Activated gamma-delta T cell (primary cell): Measurements from ENCODE around the gene KRT10.
"Not testable (repeated sequence)": the region's sequence is repeated elsewhere in the genome, so short reads cannot be mapped to it uniquely, and the experiment has no call there.

Experiments
- DNase-seq: peaks from one replicate; lab custom pipeline; 2025; lab: John Stamatoyannopoulos, UW

The KRT10 gene

DNA sequence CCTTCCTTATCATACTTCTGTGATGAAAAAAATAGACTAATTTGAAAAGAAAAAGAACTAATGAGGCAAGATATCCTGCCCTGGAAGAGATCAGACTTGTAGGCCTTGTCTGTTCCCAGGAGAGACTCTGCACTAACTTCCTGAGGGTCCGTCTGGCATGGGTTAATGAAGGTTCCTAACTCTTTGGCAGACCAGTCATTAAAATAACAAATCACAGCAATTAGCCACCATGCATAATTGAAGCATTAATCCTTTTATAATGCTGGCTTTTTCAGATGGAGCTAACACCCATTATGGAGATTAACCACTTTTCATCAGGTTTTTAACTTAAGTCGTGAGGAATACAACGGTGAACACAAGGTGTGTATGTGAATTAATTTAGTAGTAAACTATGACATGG is 10.4 kb upstream of the KRT10 start:
- DNase-seq, result no peak

DNA sequence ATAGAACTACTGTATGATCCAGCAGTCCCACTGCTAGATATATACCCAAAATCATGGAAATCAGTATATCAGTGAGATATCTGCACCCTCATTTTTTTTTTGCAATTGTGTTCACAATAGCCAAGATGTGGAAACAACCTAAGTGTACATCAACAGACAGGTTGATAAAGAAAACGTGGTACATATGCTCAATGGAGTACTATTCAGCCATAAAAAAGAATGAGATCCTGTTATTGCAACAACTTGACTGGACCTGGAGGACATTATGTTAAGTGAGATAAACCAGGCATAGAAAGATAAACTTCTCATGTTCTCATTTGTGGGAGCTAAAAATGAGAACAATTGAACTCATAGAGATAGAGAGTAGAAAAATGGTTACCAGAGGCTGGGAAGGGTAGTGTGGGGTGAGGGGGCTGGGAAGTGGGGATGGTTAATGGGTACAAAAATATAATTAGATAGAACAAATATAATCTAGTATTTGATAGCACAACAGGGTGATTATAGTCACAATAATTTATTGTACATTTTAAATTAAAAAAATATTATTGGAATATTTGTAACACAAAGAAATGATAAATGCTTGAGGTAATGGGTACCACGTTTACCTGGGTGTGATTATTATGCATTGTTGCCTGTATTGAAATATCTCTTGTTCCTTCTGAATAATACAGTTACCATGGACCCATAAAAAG is 7.8 kb upstream of the KRT10 start:
- no peak for DNase-seq

DNA sequence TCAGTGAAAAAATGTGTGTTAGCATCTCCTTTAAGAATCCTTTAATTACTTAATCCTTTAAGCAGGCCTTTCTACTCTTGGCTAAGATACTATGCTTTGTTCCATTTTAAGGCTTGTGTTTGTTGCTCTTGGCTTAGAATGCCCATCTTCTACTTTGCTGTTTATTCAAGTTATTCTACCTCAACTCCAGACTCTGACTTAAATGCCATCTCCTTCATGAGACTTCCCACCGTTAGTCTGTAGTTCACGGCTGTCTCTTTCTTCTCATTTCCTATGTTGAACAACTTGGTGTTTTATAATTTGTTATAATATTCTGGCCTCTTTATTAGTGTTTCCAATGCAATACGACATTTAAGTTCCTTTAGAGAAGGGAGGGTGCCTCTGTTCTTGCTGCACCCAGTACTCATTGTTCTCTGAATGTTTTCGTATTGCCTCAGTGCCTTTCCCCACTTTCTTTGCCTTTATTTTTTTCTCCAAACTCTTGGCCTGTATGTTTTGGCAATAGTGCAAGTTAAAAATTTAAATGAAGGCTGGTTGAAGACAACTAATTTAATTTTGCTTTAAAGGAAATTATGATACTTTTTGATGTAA is 6.1 kb upstream of the KRT10 start:
- DNase-seq, result no peak

DNA sequence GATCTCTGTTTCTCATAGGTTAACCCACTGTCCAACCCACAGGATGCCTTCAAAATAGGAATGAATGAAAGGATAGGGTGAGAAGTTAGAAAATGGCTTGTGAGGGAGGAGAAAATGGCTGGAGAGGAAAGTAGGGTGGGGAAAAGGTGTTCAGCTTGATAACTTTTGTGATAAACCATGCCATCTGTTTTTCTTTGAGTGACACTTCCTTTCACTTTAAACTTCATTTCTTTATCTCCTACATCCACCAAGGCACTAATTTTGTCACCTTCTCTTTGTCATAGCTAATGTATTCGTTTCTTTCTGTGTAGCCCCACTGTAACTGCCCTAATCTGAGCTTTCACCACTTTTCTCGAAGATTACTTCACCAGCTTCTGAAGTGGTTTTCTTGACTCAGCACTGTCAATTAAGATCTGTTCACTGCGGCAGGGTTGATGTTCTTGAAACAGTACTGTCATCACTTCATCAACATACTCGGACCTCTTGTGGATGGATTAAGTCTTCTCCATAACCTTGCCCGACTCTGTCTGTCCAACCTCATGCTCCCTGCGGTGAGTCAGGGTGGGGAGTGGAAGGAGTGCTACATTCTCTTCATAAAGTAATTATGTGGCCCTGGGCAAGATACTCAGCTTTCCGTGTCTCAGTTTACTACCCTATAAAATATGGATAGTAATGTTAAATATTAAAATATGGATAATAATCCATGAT is 5.5 kb upstream of the KRT10 start:
- DNase-seq, result no peak

DNA sequence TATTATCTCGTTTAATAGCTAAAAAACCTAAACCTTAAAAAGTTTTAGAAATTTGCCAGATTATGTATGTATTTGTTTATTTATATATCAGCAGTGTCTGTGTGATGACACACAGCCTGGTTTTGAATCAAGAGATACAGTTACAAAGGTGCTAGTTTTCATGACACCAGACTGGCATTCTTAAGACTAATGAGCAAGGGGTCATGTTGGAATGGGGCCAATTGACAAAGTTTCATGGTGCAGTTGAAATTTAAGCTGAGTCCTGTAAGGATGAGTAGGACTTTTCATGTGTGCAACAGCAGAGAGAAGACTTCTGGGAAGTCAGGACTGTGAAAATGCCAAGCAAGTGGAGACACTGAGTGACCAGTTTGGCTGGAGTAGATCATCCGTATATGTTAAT is 3.2 kb upstream of the KRT10 start:
- no peak for DNase-seq

DNA sequence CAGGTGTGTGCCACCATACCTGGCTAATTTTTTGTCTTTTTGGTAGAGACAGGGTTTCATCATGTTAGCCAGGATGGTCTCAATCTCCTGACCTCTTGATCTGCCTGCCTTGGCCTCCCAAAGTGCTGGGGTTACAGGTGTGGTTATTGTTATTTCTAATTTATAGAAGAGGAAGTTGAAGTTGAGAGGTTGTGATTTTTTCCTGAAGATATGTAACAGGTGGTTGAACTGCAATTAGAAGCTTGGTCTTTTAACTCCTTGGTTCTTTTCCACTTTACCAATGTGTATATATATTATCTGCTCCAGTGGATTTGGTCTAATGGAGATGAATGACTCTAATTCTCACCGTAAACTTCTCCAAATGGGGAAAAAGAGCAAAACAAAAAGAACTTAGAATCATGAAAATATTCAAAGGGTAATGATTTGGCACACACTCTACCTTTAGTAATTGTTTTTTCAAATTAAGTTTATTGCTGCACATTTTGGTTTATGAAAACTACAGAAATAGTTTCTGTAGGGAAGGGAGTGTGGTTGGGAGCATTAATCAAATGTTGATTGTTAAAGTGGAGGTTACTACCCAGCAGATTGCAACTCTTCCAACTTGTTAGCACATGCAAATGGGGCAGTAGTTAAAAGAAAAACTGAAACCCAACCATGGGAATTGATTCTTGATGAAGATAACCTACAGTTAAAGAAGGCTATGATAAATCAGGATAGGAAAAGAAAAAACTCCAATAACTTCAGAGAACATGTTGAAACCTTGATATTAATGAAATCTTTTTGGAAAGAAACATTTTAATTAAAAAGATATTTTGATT is 1.8 kb upstream of the KRT10 start:
- no peak for DNase-seq

DNA sequence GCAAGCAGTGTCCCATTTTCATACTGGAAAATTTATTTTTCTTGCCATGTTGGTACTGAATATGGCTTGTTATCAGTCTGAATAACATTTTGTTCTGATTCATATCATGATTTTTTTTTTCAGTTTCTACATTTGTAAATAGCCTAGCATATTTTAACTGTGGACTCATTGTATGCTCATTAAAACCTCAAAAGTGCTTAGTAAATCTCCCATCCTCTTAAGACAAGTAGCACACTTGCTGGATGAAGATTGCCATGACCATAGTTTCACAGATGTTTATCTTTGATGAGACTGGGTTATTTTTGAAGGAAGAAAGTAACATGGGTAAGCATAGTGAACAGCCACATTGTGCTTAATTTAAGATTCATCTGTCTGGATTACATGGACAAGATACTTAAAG is 878 bp downstream of the KRT10 start:
- no peak for DNase-seq

DNA sequence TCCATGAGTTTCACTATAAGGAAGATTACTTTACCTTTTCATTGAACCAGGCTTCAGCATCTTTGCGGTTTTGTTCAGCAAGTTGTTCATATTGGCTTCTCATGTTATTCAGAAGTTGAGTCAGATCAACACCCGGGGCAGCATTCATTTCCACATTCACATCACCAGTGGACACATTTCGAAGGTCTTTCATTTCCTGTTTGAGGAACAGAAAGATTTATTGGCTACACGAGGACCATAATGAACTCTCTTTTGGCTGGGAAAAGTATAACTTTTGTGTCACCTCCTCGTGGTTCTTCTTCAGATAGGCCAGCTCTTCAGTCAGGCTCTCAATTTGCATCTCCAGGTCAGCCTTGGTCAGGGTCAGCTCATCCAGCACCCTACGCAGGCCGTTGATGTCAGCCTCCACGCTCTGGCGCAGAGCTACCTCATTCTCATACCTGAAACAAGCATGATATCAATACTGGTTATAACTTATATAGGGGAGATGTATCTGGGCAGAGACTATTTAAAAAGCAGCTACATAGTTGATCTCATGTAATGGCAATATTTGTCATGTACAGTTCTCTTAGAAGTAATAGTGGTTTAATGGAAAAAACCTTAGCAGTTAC is 2.1 kb downstream of the KRT10 start:
- DNase-seq, result no peak

DNA sequence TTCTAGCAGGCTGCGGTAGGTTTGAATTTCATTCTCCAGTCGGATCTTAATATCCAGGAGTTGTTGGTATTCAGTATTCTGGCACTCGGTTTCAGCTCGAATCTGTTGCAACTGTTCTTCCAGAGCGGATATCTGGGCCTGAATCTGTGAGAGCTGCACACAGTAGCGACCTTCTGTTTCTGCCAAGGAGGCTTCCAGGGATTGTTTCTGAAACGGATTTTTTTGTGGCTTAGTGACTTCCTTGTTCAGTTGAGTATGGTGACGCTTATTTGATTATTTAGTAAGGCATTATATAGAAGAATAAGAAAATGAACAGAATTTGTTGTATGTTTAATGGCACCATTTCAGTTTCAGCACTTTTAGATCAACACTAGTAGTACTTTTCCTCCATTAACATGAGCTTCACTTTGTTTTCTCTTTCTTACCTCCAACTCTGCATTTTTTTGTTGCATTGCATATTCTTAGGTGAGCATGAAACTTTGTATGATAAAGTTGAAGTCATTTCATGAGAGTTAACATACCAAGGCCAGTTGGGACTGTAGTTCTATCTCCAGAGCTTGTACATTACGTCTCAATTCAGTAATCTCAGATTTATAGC is 2.8 kb downstream of the KRT10 start:
- no peak for DNase-seq

DNA sequence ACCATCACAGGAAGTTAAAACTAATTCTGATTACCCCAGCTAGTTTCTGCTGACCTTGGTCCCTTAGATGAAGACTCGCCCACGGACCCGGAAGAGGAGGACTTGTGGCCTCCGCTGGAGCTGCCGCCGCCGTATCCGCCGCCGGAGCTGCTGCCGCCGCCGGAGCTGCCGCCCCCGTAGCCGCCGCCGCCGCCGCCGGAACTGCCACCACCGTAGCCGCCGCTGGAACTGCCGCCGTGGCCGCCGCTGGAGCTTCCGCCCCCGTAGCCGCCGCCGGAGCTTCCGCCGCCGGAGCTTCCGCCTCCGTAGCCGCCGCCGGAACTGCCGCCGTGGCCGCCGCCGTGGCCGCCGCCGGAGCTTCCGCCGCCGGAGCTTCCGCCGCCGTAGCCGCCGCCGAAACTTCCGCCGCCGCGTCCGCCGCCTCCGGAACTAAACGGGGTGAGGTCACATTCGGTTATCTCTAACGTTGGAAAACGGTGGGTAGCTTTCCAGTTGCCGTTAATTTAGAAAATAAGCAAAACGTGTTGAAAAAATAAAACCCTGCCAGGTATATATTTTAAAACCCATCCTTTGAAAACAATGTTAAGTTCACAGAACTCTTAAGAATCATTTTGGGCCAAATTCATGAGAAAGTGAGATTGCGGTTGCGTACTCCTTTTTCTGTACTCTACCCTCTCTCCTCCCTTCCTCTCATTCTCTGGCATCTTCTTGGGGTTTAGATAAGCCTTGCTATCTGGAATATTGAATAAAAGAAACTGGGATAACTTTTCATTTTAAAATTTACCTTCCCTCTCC is 3.5 kb downstream of the KRT10 start:
- DNase-seq, result peak; percentile 79

DNA sequence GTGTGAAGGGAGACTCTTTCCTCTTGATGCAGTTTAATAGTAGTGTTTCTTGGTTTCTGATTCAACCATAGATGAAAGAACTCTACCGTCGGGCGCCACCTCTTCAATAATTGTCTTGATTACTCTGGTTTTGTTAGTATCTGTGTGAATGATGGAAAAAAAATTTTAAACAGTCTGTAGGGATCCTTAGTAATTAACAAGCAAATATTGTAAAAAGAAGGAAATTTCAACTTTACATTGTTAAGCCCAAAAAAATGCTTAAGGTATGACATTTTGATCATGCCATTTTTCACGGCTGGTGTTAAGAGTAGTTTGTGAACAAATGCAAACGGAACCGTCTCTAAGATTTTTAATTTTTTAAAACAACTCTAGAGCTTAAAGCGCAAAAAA is 4.1 kb downstream of the KRT10 start:
- no peak for DNase-seq

DNA sequence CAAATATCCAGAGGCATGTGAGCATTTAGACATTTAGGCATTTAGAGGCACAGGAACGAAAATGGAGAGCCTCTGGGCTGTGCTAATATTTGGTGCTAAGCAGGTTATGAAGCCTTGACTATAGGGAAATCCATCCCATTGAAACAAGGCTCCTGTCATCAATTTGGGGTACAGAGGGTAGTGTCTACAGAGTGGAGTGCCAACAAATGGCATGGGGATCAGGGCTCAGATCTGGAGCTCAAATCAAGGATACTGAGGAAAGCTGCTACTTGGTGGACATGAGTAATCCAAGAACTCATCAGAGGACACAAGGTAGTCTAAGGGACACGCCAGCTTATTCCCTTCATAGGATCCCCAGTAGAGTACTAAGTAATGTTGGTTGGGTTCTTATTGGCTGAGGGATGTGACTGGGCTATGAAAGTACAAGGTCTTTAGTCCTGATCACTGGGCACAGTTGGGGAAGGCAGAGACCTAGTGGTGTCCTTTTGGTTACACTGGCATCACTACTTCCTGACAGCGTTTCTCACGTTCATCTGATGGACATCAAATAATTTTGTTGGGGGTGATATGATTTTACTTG is 5.2 kb downstream of the KRT10 start:
- no peak for DNase-seq

DNA sequence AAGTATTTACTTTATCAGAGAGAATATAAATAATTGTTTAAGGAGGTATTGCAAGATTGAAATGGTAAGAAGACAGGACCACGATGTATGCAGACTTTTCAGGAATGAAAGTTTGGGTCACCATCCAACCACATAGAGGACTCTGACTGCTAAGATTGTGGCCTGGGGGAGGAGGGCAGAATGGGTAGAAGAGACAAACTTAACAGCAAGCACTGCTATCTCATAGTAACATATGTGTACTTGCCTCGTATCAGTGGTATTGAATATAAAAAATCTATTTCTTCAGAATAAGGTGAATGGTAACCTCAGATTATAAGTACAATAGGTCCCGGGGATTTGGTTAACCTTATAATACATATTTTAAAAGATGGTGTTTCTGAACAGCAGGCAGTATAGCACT is 5.8 kb downstream of the KRT10 start:
- no peak for DNase-seq

DNA sequence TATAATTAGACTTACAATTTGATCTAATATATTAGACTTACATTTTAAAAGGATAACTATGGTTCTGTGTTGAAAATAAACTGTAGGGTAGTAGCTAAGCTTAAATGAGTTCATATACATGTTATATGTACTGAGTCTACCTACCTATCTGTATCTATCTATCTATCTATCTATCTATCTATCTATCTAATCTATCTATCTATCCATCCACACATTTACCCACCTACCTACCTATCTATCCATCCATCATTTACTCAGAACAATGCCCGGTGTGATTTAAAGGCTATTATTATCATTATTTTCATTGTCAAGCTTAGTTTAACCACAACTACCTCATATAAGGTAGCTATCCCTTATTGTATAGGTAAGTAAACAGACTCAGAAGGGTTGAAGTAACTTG is 7.0 kb downstream of the KRT10 start:
- no peak for DNase-seq

DNA sequence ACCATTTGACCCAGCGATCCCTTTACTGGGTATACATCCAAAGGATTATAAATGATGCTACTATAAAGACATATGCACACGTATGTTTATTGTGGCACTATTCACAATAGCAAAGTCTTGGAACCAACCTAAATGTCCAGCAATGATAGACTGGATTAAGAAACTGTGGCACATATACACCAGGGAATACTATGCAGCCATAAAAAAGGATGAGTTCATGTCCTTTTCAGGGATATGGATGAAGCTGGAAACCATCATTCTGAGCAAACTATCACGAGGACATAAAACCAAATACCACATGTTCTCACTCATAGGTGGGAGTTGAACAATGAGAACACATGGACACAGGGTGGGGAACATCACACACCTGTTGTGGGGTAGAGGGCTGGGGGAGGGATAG is 7.8 kb downstream of the KRT10 start:
- not testable (repeated sequence) for DNase-seq

DNA sequence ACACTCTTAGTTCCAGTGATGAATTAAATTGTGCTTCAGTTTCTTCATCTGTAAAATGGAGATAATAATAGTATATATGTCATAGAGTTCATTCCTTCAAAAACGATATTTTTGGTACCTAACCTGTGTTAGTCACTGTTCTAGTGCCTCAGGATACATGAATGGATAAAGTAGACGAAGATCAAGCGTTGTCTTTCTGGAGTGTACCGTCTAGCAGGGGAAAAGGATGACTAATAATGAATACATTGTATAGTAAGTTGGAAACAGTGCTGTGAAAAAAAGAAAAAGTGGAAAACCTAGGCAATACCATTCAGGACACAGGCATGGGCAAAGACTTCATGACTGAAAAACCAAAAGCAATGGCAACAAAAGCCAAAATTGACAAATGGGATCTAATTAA is 8.6 kb downstream of the KRT10 start:
- DNase-seq, result no peak

DNA sequence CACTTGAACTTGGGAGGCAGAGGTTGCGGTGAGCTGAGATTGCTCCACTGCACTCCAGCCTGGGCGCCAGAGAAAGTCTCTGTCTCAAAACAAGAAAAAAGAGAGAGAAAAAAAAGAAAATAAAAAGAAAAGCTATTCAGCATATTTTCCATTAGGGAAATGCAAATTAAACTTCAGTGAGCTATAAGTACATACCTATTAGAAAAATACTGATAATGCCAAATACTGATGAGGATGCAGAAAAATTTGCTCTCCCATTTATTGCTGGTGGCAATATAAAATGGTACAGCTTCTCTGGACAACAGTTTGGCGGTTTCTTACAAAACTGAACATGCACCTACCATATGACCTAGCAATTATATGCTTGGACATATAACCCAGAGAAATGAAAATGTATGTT is 9.8 kb downstream of the KRT10 start:
- DNase-seq, result no peak

DNA sequence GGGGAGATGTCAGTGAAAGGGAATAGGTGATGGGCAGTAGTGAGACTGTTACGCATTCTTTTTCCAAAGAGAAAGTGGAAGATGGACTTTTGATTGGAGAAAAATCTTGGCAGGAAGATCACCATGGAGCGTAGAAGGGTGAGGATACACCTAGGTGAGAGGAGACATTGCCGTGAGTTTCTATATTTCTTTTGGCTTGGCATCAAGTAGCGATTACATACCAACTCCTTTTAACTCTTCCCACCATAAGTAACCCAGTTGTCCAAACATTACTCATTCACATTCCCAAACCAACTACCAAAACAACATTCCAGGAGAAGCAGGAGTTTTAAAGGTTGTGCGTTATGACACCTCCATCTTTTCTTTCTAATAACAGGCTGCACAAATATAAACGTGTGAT is 11.9 kb downstream of the KRT10 start:
- DNase-seq, result no peak

DNA sequence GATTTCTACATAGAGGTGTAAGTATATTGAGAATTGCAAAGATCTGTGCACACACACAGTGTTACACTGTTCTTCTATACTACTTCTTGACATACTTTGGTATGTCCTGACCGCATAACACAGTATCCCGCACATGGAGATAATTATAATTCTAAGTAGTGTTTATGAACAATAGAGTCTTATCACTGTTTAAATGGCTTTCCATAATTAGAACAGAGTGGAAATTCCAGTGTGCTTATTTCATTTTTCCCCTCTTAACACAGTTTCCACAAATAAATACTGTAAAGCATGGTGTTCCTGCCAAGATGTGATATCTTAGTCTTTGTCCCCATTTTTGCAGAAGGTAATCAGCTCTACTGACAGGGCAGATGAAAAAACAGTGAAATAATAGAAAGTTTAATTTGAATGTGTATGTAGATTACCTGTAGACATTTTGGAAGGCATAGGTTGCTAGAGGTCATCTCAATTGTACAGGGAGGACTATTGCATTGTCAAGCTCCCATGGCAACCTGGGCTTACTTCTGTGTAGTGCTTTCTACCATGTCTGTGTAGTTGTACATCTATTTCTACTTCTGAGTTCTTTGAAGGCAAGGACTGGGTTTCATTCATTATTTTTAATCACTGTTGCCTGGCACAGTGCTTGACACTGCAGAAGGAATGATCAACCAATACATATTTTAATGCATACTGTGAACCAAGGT is 12.5 kb downstream of the KRT10 start:
- DNase-seq, result no peak

DNA sequence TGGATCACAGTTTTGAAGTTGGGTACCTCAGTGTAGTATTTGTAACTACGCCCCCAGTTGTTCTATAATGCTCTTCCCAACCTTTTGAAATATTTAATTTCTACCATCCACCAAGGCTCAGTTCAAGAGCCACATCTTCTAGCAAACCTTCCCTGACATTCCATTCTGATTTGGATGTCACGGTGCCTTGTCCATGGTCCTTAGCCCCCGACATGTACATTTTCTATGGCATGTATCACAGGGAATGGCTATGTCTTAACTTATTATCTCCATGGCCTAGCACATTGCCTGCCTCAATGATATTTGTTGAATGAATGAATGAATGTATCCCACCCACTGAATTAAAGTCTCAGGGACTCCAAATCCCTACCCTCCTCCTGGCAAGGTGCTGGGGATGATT is 16.3 kb downstream of the KRT10 start:
- no peak for DNase-seq
